Adrenal gland (tissue), 12 donors: Measurements from ENCODE around the gene TACC2. TPM values are rescaled to one million over a fixed set of nuclear protein-coding genes. Genes with fewer than 3 reads are reported as not detected.
"Not testable (repeated sequence)": the region's sequence is repeated elsewhere in the genome, so short reads cannot be mapped to it uniquely, and the experiment has no call there.

ENCODE experiments used
- DNase-seq, 7 donors: peaks; one replicate each; pipeline ENCODE4 v3.0.0-alpha.2; 2019 to 2020
- H3K27ac ChIP-seq, 5 donors: fragments of 200-600 bp; sonication (generic) in 4 of 5; 1 replicate in 3 of 5; 2 replicates in 2 of 5; pipeline versions ENCODE4 v1.5.1 to v1.8.0; 2016 to 2020; ENCODE audit warnings: mild to moderate bottlenecking in 1 of 5
- H3K27me3 ChIP-seq: fragments of 200-600 bp; 2 replicates; pipeline ENCODE4 v1.8.0; 2021
- H3K36me3 ChIP-seq, 2 donors: fragments of 200-600 bp; replicated peaks in 1 of 2; 1 replicate in 1 of 2; 2 replicates in 1 of 2; pipeline versions ENCODE4 v1.5.1 to v1.8.0; 2018 to 2022
- H3K4me1 ChIP-seq, 2 donors: fragments of 200-600 bp; replicated peaks in 1 of 2; 1 replicate in 1 of 2; 2 replicates in 1 of 2; pipeline versions ENCODE4 v1.5.1 to v1.8.0; 2018 to 2021
- H3K4me3 ChIP-seq, 4 donors: fragments of 200-600 bp; sonication (generic) in 3 of 4; one replicate each; pipeline ENCODE4 v1.5.1; 2016 to 2018
- H3K9me3 ChIP-seq, 3 donors: fragments of 200-600 bp; sonication (generic) in 1 of 3; replicated peaks in 1 of 3; 1 replicate in 2 of 3; 2 replicates in 1 of 3; pipeline versions ENCODE4 v1.5.1 to v1.8.0; 2016 to 2021
- POLR2A ChIP-seq, 2 donors: fragments of 450-650 bp; IDR thresholded peaks; one replicate each; pipeline ENCODE4 v1.6.1; 2017; ENCODE audit warnings: antibody characterized with exemption in 2 of 2, mild to moderate bottlenecking in 2 of 2, moderate library complexity in 1 of 2
- WGBS, 4 donors: extraction: QIAGEN DNeasy Blood & Tissue Kit in 2 of 4; methylation state at CpG; one replicate each; pipeline versions ENCODE4 v1.1.5 to v1.1.7; 2013 to 2017; 5-methylcytosine and 5-hydroxymethylcytosine counted together
- intact Hi-C, 2 donors: fragments of 100-400 bp; cut with DNase I; formaldehyde crosslinking; loops; one replicate each; pipeline versions ENCODE4 v1.14.1 to v1.15.0; 2022 to 2023
- polyA plus RNA-seq, 3 donors: library from polyadenylated mRNA; stranded (reverse); fragments of 200-250 nt in 2 of 3; fragments of 350-450 nt in 1 of 3; fragmentation: Illumina TruSeq in 1 of 3; extraction: RNeasy Lipid Tissue Mini Kit (QIAGEN cat#74804) in 1 of 3; gene quantifications; one replicate each; pipeline ENCODE4 v1.2.3, GENCODE V29; 2013 to 2014
- total RNA-seq, 9 donors: library from RNA; depleted of rRNA in 4 of 9; stranded (reverse); fragments of >200 nt in 4 of 9; fragments of 120-200 nt in 1 of 9; fragmentation: NEBNext Ultra II Directional in 1 of 9; extraction: Animal tissue kit (Norgen Biotek cat#: 25700) in 1 of 9; gene quantifications; one replicate each; pipeline versions ENCODE4 v1.1.0 to v1.2.4, GENCODE V29; 2013 to 2023
- TF ChIP-seq, protein P1 (sequence below), 6 experiments: fragments of 450-650 bp in 4 of 6; fragments of 200-600 bp in 2 of 6; sonication (generic) in 1 of 6; IDR thresholded peaks; 1 replicate in 5 of 6; 2 replicates in 1 of 6; pipeline versions ENCODE4 v1.5.1 to v1.8.0; 2016 to 2021; ENCODE audit warnings: antibody characterized with exemption in 6 of 6, mild to moderate bottlenecking in 2 of 6, moderate library complexity in 1 of 6
- donor health status: healthy with polysubstance abuse.
- donor health status: Bipolar disorder and iron deficiency.
- donor health status: DM: yes; HTN: yes; CAD: no.
- donor health status: DM: no; HTN: no; CAD: no.
- donor health status: DM: no; HTN: no; CAD: no.
- donor health status: DM: yes; HTN: yes; CAD: no.

Gene TACC2
- total and polyA plus RNA-seq, 12 donors: 11.3 to 45.7 (median 26.3) TPM

DNA sequence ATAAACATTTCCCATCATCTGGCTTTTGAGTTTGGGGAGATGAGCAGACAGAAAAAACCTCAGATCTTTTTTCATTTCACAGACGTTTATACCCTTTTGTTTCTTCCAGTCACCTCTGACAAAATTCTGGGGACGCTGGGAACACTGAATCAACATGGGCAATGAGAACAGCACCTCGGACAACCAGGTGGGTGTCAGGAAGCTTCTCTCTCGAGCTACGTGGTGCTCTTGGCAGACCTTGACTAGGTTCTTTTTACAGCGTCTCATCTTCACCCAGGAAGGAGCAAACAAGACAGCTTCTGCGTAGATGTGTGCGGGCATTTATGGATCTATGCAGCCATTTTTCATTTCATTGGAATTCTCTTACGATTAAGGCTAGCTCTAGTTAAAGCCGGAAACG is 32.9 kb downstream of the TACC2 start:
- DNase-seq: no peak
- Histone ChIP-seq H3K9me3 (no peaks in the 10 kb centered on the region), H3K27me3 (no peaks in the 10 kb centered on the region), H3K4me3 (no peak overlapping the region), H3K4me1 (no peaks in the 10 kb centered on the region), H3K36me3 (no peaks in the 10 kb centered on the region), H3K27ac (no peak overlapping the region)
- TF ChIP-seq, protein P1, sequence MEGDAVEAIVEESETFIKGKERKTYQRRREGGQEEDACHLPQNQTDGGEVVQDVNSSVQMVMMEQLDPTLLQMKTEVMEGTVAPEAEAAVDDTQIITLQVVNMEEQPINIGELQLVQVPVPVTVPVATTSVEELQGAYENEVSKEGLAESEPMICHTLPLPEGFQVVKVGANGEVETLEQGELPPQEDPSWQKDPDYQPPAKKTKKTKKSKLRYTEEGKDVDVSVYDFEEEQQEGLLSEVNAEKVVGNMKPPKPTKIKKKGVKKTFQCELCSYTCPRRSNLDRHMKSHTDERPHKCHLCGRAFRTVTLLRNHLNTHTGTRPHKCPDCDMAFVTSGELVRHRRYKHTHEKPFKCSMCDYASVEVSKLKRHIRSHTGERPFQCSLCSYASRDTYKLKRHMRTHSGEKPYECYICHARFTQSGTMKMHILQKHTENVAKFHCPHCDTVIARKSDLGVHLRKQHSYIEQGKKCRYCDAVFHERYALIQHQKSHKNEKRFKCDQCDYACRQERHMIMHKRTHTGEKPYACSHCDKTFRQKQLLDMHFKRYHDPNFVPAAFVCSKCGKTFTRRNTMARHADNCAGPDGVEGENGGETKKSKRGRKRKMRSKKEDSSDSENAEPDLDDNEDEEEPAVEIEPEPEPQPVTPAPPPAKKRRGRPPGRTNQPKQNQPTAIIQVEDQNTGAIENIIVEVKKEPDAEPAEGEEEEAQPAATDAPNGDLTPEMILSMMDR (IDR thresholded peaks at IDR 0.05): no peak
- TF ChIP-seq POLR2A (IDR thresholded peaks at IDR 0.05): no peak
- 77 to 83% (median 83%) methylated on average over 11 of the region's 11 CpGs for WGBS, 4 donors
- intact Hi-C loops: no loop called here

DNA sequence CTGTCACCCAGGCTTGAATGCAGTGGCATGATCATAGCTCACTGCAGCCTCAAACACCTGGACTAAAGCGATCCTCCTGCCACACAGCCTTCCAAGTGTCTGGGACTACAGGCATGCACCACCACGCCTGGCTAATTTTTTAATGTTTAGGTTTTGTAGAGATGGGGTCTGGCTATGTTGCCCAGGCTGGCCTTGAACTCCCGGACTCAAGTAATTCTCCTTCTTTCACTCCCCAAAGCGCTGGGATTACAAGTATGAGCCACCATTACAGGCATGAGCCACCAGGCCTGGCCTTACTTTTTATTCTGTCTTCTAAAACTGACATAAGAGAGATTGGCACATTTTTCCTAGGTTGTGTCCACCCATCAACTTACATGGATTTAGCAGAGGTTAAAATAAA is 33.3 kb downstream of the TACC2 start:
- Histone ChIP-seq H3K9me3 (no peaks in the 10 kb centered on the region), H3K36me3 (no peaks in the 10 kb centered on the region), H3K27ac (no peak overlapping the region), H3K27me3 (no peaks in the 10 kb centered on the region), H3K4me3 (no peak overlapping the region), H3K4me1 (no peaks in the 10 kb centered on the region)
- intact Hi-C loops: no loop called here
- no peak for DNase-seq
- TF ChIP-seq, protein P1 (IDR thresholded peaks at IDR 0.05): no peak
- TF ChIP-seq POLR2A (IDR thresholded peaks at IDR 0.05): no peak
- 78 to 90% (median 85%) methylated on average over 4 of the region's 4 CpGs for WGBS, 4 donors

DNA sequence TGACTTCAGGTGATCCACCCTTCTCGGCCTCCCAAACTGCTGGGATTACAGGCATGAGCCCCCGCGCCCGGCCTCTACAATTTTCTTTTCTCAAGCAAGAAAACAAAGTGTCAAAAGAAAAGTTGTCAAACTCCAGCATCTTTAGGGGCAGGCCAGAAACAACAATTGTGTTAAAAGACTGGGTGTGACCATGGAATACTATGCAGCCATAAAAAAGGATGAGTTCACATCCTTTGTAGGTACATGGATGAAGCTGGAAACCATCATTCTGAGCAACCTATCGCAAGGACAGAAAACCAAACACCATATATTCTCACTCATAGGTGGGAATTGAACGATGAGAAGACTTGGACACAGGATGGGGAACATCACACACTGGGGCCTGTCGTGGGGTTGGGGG is 34.3 kb downstream of the TACC2 start:
- WGBS, 4 donors: 88 to 95% (median 94%) methylated on average over 6 to 7 of the region's 7 CpGs
- intact Hi-C loops, H3K9me3 ChIP-seq, H3K4me3 ChIP-seq, H3K4me1 ChIP-seq, H3K36me3 ChIP-seq, H3K27ac ChIP-seq, DNase-seq, H3K27me3 ChIP-seq: not testable (repeated sequence)

DNA sequence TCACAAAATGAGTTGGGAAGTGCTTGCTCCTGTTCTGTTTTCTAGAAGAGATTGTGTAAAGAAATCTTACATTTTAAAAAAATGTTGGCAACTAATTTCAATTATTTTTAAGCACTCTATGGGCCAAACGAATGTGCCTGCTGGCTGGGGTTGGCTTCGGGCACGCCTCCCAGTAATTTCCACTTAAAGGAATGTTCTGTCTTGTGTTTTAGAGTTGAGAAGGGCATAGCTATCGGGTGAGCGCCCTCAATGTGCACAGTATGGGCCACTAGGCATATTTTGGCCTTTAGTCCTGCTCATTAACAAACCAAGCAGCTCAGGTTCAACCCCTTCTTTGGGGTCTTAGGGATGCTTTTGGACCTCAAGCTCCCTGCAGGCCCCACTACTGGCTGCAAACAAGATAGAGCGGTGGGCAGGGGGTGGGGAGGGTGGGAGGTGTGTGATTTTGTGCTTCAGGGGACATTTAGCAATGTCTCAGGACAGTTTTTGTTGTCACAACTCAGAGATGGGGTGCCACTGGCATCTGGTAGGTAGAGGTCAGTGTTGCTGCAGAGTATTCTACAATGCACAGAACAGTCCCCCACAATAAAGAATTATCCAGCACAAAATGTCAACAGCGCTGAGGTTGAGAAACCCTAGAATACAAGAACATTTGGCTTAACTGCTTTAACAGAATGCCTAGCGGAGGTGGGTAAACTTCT is 40.7 kb downstream of the TACC2 start:
- WGBS, 4 donors: 68 to 83% (median 78%) methylated on average over 8 of the region's 8 CpGs
- Histone ChIP-seq H3K27me3 (peaks cover 6% of the 10 kb centered on the region), H3K27ac (no peak overlapping the region), H3K4me1 (no peaks in the 10 kb centered on the region), H3K4me3 (no peak overlapping the region), H3K36me3 (no peaks in the 10 kb centered on the region), H3K9me3 (no peaks in the 10 kb centered on the region)
- intact Hi-C loops: no loop called here
- no peak for DNase-seq
- TF ChIP-seq POLR2A (IDR thresholded peaks at IDR 0.05): no peak
- TF ChIP-seq, protein P1 (IDR thresholded peaks at IDR 0.05): peak in 3 of 6 experiments; percentile 9 to 30 (median 25)

DNA sequence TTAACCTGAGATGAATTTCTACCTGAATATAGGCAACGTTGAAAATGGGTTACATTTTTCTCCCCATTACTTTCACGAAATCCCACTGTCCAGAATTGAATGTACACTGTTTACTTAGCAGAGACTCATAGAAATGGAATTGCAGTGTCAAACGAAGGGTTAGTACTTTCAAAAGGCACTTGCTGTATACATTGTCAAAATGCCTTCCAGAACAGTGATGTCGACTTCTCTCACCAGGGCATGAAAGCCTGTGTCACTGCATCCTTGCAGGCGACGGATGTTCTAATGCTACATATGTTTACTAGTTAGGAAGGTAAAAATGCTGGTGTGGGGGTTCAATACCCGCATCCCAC is 41.2 kb downstream of the TACC2 start:
- Histone ChIP-seq H3K4me3 (no peak overlapping the region), H3K27ac (no peak overlapping the region), H3K27me3 (peaks cover 6% of the 10 kb centered on the region), H3K9me3 (no peaks in the 10 kb centered on the region), H3K36me3 (no peaks in the 10 kb centered on the region), H3K4me1 (no peaks in the 10 kb centered on the region)
- TF ChIP-seq, protein P1 (IDR thresholded peaks at IDR 0.05): no peak
- no peak for TF ChIP-seq POLR2A (IDR thresholded peaks at IDR 0.05)
- DNase-seq: no peak
- WGBS, 4 donors: 76 to 82% (median 79%) methylated on average over 7 of the region's 7 CpGs
- intact Hi-C loops: no loop called here
